HepG2 (cell line): ENCODE measurements around the gene HNRNPC. TPM values are rescaled to one million over a fixed set of nuclear protein-coding genes. Genes with fewer than 3 reads are reported as not detected.

Source experiments
- ATAC-seq: fragments of 200-7000 bp; cut with Tn5 transposase; 3 replicates; pipeline ENCODE4 v1.9.1; 2020; ENCODE audit warnings: mild to moderate bottlenecking, moderate library complexity
- BruUV-seq: library from RNA; stranded (reverse); fragments of 400-500 nt; replicated peaks from 2 replicates; lab custom pipeline; 2021; lab: Mats Ljungman, UMichigan
- CTCF ChIA-PET: fragments of 300-600 bp; formaldehyde crosslinking; extraction: SDS; loops from one replicate; lab custom pipeline; 2021; ENCODE audit warnings: low total read pairs, inconsistent platforms, low intra/inter-chr PET ratio; lab: Yijun Ruan, JAX
- POLR2A ChIA-PET: fragments of 350-600 bp; sonication (Branson Sonifier 250); formaldehyde crosslinking; loops from one replicate; lab custom pipeline; 2020; ENCODE audit warnings: antibody characterized with exemption, inconsistent platforms; lab: Yijun Ruan, JAX
- DNase-seq: peaks from one replicate; pipeline ENCODE4 v3.0.0-alpha.2; 2015; ENCODE audit warnings: low spot score
- FAIRE-seq: peaks from 3 replicates; lab custom pipeline; 2011; peaks lifted over from hg19 to GRCh38; lab: Jason Lieb, UNC
- H2AFZ ChIP-seq: one replicate; pipeline ENCODE4 v1.6.1; 2011; ENCODE audit warnings: low read length, inconsistent platforms
- H3K27ac ChIP-seq: fragments of 300-600 bp; 3 replicates; pipeline ENCODE4 v1.8.0; 2011; ENCODE audit warnings: mixed run types, mild to moderate bottlenecking, mixed read lengths, low read length, inconsistent platforms; ENCODE audit not compliant: insufficient read depth; ENCODE audit errors: extremely low read length
- H3K27me3 ChIP-seq, 2 experiments: fragments of 200-600 bp in 1 of 2; 2 replicates in 1 of 2; 3 replicates in 1 of 2; pipeline versions ENCODE4 v1.6.0 to v1.8.0; 2011; ENCODE audit warnings: low read length in 2 of 2, mild to moderate bottlenecking in 2 of 2, moderate library complexity in 2 of 2, inconsistent platforms in 1 of 2; ENCODE audit not compliant: insufficient read depth in 2 of 2, control insufficient read depth in 1 of 2
- H3K36me3 ChIP-seq, 2 experiments: fragments of 200-600 bp in 1 of 2; replicated peaks in 1 of 2; 2 replicates in 1 of 2; 3 replicates in 1 of 2; pipeline versions ENCODE4 v1.5.1 to v1.8.0; 2011; ENCODE audit warnings: low read length in 2 of 2, inconsistent platforms in 1 of 2; ENCODE audit not compliant: insufficient read depth in 2 of 2, control insufficient read depth in 1 of 2
- H3K4me1 ChIP-seq: 2 replicates; pipeline ENCODE4 v1.5.1; 2012; ENCODE audit warnings: low read length, inconsistent platforms; ENCODE audit not compliant: insufficient read depth
- H3K4me2 ChIP-seq: 2 replicates; pipeline ENCODE4 v1.6.0; 2011; ENCODE audit warnings: low read depth, low read length, inconsistent platforms
- H3K4me3 ChIP-seq, 3 experiments: fragments of 200-600 bp in 1 of 3; sonication (generic), shearing (Covaris generic) in 1 of 3; replicated peaks in 1 of 3; 2 replicates each; pipeline ENCODE4 v1.5.1; 2011 to 2016; ENCODE audit warnings: low read length in 3 of 3, inconsistent platforms in 2 of 3, low read depth in 2 of 3, mild to moderate bottlenecking in 2 of 3, control low read depth in 1 of 3, mixed read lengths in 1 of 3; ENCODE audit not compliant: insufficient read depth in 1 of 3
- H3K79me2 ChIP-seq: one replicate; pipeline ENCODE4 v1.6.1; 2011; ENCODE audit warnings: low read length, inconsistent platforms; ENCODE audit not compliant: insufficient read depth
- H3K9ac ChIP-seq: 2 replicates; pipeline ENCODE4 v1.6.0; 2011; ENCODE audit warnings: mild to moderate bottlenecking, low read depth, low read length, inconsistent platforms; ENCODE audit not compliant: insufficient read depth
- H3K9me3 ChIP-seq: 2 replicates; pipeline ENCODE4 v1.5.1; 2012; ENCODE audit warnings: mild to moderate bottlenecking, low read length
- H4K20me1 ChIP-seq: 2 replicates; pipeline ENCODE4 v1.6.0; 2011; ENCODE audit warnings: inconsistent platforms, mild to moderate bottlenecking, low read length, moderate library complexity; ENCODE audit not compliant: insufficient read depth
- ATF7-NPFF ChIP-seq: sonication (generic); formaldehyde crosslinking; IDR thresholded peaks from 2 replicates; pipeline ENCODE4 v1.8.1; 2023; ENCODE audit warnings: mild to moderate bottlenecking, low read depth, missing genetic modification reagents, moderate library complexity
- GATAD1 ChIP-seq: IDR thresholded peaks from 2 replicates; pipeline ENCODE4 v1.6.1; 2016; ENCODE audit warnings: missing genetic modification reagents, missing compliant biosample characterization
- MBD4 ChIP-seq: IDR thresholded peaks from 2 replicates; pipeline ENCODE4 v1.6.1; 2012; ENCODE audit warnings: low read length, inconsistent platforms, borderline replicate concordance
- NRL ChIP-seq: sonication (generic); formaldehyde crosslinking; IDR thresholded peaks from 2 replicates; pipeline ENCODE4 v1.5.0; 2020; ENCODE audit warnings: missing genetic modification reagents, mild to moderate bottlenecking, moderate library complexity, borderline replicate concordance
- POLR2A ChIP-seq, 2 experiments: IDR thresholded peaks; 2 replicates each; pipeline ENCODE4 v1.6.1; 2011; ENCODE audit warnings: low read depth in 2 of 2, low read length in 2 of 2, mild to moderate bottlenecking in 1 of 2, moderate library complexity in 1 of 2; ENCODE audit not compliant: insufficient read depth in 1 of 2
- POLR2AphosphoS2 ChIP-seq: IDR thresholded peaks from 2 replicates; pipeline ENCODE4 v1.6.1; 2011; ENCODE audit warnings: low read depth, low read length, improper control_type of control experiment
- RBM22 ChIP-seq: fragments of 200-400 bp; formaldehyde crosslinking; optimal IDR thresholded peaks from 2 replicates; pipeline ENCODE3; 2017; ENCODE audit warnings: mild to moderate bottlenecking, low read length, moderate library complexity
- TARDBP ChIP-seq: sonication (generic); formaldehyde crosslinking; IDR thresholded peaks from 2 replicates; pipeline ENCODE4 v1.8.0; 2022; ENCODE audit warnings: mild to moderate bottlenecking, missing genetic modification reagents
- ZHX1 ChIP-seq: sonication (generic); formaldehyde crosslinking; IDR thresholded peaks from 2 replicates; pipeline ENCODE4 v1.8.1; 2022; ENCODE audit warnings: low read depth, mild to moderate bottlenecking, missing genetic modification reagents
- ZMAT3 ChIP-seq: sonication (generic); formaldehyde crosslinking; conservative IDR thresholded peaks from 2 replicates; pipeline ENCODE4 v1.7.0; 2021; ENCODE audit warnings: missing genetic modification reagents
- ZNF367 ChIP-seq: sonication (generic); formaldehyde crosslinking; IDR thresholded peaks from 2 replicates; pipeline ENCODE4 v1.4.0; 2020; ENCODE audit warnings: missing genetic modification reagents, borderline replicate concordance
- WGBS: methylation state at CpG from one replicate; pipeline ENCODE4 v1.1.6; 2017; ENCODE audit warnings: low lambda C conversion rate; 5-methylcytosine and 5-hydroxymethylcytosine counted together
- in situ Hi-C: cut with HindIII; loops from 2 replicates; pipeline ENCODE4 v1.10.0; 2017; ENCODE audit warnings: low pct_unique_long_range_greater_than_20kb; ENCODE audit not compliant: extremely low pct_ligation_motif_present
- intact Hi-C: fragments of 100-400 bp; cut with micrococcal nuclease; formaldehyde crosslinking; loops from one replicate; pipeline ENCODE4 v1.10.0; 2022; ENCODE audit not compliant: unreplicated experiment
- polyA plus RNA-seq, 8 experiments: library from polyadenylated mRNA; depleted of rRNA in 3 of 8; stranded (reverse) in 7 of 8; unstranded in 1 of 8; fragments of >200 nt; fragmentation: Illumina TruSeq in 4 of 8; extraction: Trizol in 4 of 8; gene quantifications; 2 replicates each; pipeline versions ENCODE4 v1.2.1 to v1.2.3, GENCODE V29; 2011 to 2016; ENCODE audit warnings: low read depth in 4 of 8, missing spikeins in 1 of 8, mixed read lengths in 1 of 8; ENCODE audit not compliant: insufficient read depth in 1 of 8
- total RNA-seq, 5 experiments: library from RNA; depleted of rRNA; stranded (reverse); fragments of >200 nt; fragmentation: Illumina TruSeq; extraction: Trizol; gene quantifications; 2 replicates each; pipeline ENCODE4 v1.2.3, GENCODE V29; 2016; ENCODE audit warnings: low read depth in 1 of 5
- TF ChIP-seq, protein P1 (sequence below): sonication (generic); formaldehyde crosslinking; IDR thresholded peaks from 2 replicates; pipeline ENCODE4 v1.5.1; 2020; ENCODE audit warnings: mild to moderate bottlenecking, moderate library complexity, missing genetic modification reagents
- TF ChIP-seq, protein P2 (sequence below): sonication (generic); formaldehyde crosslinking; IDR thresholded peaks from 2 replicates; pipeline ENCODE4 v1.4.0; 2020; ENCODE audit warnings: missing genetic modification reagents
- TF ChIP-seq, protein P3 (sequence below): sonication (generic); formaldehyde crosslinking; IDR thresholded peaks from 2 replicates; pipeline ENCODE4 v1.5.0; 2020; ENCODE audit warnings: mild to moderate bottlenecking, missing genetic modification reagents

HNRNPC gene
- total and polyA plus RNA-seq, 2 of the 13 experiments (the other 11 are each of a cell fraction or from before 2014, with no cell fraction given), result 628 to 1,099 TPM

DNA sequence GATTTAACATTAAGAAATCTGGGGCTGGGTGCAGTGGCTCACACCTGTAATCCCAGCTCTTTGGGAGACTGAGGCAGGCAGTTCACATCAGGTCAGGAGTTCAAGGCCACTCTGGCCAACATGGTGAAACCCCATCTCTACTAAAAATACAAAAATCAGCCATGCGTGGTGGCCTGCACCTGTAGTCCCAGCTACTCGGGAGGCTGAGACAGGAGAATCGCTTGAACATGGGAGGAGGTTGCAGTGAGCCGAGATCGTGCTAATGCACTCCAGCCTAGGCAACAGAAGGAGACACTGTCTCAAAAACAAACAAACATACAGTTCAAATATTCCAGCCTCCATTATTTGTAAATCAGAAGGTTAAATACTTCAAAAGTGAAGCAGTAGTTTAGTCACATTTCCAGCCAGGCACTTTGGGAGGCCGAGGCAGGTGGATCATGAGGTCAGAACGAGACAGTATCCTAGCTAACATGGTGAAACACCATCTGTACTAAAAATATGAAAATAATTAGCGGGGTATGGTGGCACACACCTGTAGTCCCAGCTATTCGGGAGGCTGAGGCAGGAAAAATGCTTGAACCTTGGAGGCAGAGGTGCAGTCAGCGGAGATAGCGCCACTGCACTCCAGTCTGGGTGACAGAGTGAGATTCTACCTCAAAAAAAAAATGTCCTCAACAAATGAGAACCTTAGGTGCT lies 30.3 kb downstream of the HNRNPC start:
- no peak overlapping the region for H3K4me2 ChIP-seq
- peaks cover 100% of the 10 kb centered on the region for H3K79me2 ChIP-seq
- ATAC-seq (peak; percentile 26), FAIRE-seq (no peak), DNase-seq (no peak)
- H3K36me3 ChIP-seq, result peaks cover 18 to 85% of the 10 kb centered on the region in 2 experiments
- intact Hi-C loops (loop anchor here (10.0 kb wide), 1 partner anchor 316 kb away; no protein-coding TSS in a partner anchor), in situ Hi-C loops (no loop called here)
- H3K4me1 ChIP-seq, result peaks cover 71% of the 10 kb centered on the region
- no peak overlapping the region for H3K9ac ChIP-seq
- POLR2A ChIA-PET, result interaction anchor here (0.9 to 1.5 kb wide), 2 partner anchors 24 to 26 kb away, joined by 3 to 4 read pairs; no protein-coding TSS in a partner anchor
- 91% methylated on average over 11 of the region's 11 CpGs for WGBS
- no TSS peak for BruUV-seq
- peaks cover 98% of the 10 kb centered on the region for H4K20me1 ChIP-seq
- H2AFZ ChIP-seq, result no peak overlapping the region
- H3K27ac ChIP-seq, result peak overlapping the region; percentile 20
- CTCF ChIA-PET, result no interaction called here
- H3K27me3 ChIP-seq, result no peaks in the 10 kb centered on the region
- no peak overlapping the region for H3K4me3 ChIP-seq
- no peaks in the 10 kb centered on the region for H3K9me3 ChIP-seq
- TF ChIP-seq POLR2A (IDR thresholded peaks at IDR 0.05; ENCODE audit: insufficient read depth in 1 of 2, low read depth in 2 of 2, low read length in 2 of 2) (peak; percentile 35 to 49; a peak in 3 of 4 replicates), ZHX1 (no peak), NRL (CRISPR knock-in tag) (no peak), ATF7-NPFF (CRISPR knock-in tag) (0 out of 2 replicates have a peak, but pooled peaks have one; percentile 5), POLR2AphosphoS2 (0 out of 2 replicates have a peak, but pooled peaks have one; percentile 79), ZMAT3 (0 out of 2 replicates have a peak, but pooled peaks have one; percentile 43), MBD4 (0 out of 2 replicates have a peak, but pooled peaks have one; percentile 37), RBM22 (peak; percentile 91), ZNF367 (CRISPR knock-in tag) (no peak), TARDBP (CRISPR knock-in tag) (0 out of 2 replicates have a peak, but pooled peaks have one; percentile 10), GATAD1 (CRISPR knock-in tag) (peak; percentile 6; the same call in 1 of the 2 replicates)
- TF ChIP-seq, protein P1, sequence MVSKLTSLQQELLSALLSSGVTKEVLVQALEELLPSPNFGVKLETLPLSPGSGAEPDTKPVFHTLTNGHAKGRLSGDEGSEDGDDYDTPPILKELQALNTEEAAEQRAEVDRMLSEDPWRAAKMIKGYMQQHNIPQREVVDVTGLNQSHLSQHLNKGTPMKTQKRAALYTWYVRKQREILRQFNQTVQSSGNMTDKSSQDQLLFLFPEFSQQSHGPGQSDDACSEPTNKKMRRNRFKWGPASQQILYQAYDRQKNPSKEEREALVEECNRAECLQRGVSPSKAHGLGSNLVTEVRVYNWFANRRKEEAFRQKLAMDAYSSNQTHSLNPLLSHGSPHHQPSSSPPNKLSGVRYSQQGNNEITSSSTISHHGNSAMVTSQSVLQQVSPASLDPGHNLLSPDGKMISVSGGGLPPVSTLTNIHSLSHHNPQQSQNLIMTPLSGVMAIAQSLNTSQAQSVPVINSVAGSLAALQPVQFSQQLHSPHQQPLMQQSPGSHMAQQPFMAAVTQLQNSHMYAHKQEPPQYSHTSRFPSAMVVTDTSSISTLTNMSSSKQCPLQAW (CRISPR knock-in tag), result 0 out of 2 replicates have a peak, but pooled peaks have one; percentile 51
- TF ChIP-seq, protein P2, sequence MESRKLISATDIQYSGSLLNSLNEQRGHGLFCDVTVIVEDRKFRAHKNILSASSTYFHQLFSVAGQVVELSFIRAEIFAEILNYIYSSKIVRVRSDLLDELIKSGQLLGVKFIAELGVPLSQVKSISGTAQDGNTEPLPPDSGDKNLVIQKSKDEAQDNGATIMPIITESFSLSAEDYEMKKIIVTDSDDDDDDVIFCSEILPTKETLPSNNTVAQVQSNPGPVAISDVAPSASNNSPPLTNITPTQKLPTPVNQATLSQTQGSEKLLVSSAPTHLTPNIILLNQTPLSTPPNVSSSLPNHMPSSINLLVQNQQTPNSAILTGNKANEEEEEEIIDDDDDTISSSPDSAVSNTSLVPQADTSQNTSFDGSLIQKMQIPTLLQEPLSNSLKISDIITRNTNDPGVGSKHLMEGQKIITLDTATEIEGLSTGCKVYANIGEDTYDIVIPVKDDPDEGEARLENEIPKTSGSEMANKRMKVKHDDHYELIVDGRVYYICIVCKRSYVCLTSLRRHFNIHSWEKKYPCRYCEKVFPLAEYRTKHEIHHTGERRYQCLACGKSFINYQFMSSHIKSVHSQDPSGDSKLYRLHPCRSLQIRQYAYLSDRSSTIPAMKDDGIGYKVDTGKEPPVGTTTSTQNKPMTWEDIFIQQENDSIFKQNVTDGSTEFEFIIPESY, result peak; percentile 89
- TF ChIP-seq, protein P3, sequence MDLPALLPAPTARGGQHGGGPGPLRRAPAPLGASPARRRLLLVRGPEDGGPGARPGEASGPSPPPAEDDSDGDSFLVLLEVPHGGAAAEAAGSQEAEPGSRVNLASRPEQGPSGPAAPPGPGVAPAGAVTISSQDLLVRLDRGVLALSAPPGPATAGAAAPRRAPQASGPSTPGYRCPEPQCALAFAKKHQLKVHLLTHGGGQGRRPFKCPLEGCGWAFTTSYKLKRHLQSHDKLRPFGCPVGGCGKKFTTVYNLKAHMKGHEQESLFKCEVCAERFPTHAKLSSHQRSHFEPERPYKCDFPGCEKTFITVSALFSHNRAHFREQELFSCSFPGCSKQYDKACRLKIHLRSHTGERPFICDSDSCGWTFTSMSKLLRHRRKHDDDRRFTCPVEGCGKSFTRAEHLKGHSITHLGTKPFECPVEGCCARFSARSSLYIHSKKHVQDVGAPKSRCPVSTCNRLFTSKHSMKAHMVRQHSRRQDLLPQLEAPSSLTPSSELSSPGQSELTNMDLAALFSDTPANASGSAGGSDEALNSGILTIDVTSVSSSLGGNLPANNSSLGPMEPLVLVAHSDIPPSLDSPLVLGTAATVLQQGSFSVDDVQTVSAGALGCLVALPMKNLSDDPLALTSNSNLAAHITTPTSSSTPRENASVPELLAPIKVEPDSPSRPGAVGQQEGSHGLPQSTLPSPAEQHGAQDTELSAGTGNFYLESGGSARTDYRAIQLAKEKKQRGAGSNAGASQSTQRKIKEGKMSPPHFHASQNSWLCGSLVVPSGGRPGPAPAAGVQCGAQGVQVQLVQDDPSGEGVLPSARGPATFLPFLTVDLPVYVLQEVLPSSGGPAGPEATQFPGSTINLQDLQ (CRISPR knock-in tag), result 0 out of 2 replicates have a peak, but pooled peaks have one; percentile 37
